Measurements from ENCODE around the gene AKAP8.
"Not testable (repeated sequence)": the region's sequence is repeated elsewhere in the genome, so short reads cannot be mapped to it uniquely, and the experiment has no call there.

Gene AKAP8

DNA sequence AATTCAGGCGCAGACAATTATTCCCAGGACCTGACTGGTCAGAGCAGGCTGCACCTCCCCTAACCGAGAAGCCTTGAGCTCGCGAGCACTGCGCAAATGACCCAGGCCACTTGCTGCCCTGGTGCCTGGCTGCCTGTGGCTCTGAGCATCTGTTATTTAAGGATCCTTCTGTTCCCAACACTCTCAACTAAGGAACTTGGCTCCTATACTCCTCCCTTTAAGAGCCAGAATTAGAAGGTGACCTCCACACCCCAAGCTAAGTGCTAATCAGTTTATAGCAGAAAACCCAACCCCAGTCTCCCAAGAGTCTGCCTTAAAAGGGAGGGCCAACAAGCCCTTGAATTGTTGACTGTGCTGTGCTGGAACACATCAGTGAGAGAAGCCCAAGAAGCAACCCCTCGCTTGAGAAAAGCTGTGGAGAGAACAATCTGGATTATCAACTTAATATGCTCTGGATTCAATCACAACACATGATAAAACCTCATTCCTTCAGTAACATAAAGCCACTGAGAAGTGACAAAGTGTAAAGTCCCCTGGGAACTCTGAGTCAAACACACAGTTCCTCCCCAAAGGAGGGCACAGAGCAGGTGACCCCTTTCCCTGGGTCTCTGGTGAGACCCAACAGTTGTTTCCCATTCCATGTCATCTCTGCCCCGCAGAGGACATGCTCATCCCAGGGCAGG is 24.7 kb upstream of the AKAP8 start:
- DNase-seq (ENCODE audit: low spot score), result no peak

DNA sequence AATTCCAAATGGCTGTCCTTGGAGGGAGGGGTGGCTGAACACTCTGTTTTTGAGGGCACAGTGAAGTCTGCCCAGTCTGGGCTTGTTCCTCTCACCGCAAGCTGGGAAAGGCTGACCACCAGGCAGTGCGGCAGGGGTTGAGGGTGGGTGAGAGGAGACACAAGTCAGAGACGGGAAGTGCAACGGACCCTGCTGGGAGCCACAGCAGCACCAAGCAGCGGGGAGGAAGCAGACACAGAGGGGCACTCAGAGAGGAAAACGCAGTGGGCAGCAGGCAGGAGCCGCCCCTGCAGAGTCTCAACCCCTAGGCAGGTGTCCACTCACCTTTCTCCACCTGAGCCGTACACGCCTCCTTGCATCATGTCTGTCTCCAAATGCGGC is 23.6 kb upstream of the AKAP8 start:
- no peak for DNase-seq (ENCODE audit: low spot score)

DNA sequence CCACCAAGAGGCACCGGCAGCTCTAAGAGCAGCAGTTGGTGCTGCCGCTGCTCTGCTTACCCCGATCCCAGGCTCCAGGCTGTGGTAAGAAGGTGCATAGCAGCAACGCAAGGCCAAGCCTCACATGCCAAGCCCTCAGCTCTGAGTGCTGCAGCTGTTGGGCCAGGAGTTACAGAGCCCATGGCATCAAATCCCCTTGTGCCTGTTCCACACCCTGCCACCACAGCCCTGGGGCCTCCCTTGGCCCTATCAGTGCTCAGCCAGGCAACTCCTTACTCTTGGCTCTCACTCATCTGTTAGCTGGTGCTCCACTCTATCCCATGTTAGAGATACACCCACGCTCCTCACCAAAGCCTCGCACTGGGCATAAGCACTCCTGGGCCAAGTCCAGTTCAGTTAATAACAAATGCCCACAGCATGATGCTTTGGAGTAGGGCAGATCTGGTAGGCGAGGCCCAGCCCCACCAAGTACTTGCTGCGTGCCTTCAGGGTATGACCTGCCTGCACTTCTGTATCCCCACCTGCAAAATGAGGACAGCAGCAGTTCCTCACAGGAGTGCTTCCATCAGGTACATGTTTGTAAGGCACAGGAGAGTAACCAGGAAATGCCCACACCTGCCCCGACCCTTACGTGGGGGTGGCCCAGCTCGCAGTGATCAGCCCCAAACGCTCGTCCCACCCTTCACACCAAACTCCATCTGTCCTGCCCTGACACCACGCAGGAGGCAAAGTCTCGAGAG is 23.0 kb upstream of the AKAP8 start:
- no peak for DNase-seq (ENCODE audit: low spot score)

DNA sequence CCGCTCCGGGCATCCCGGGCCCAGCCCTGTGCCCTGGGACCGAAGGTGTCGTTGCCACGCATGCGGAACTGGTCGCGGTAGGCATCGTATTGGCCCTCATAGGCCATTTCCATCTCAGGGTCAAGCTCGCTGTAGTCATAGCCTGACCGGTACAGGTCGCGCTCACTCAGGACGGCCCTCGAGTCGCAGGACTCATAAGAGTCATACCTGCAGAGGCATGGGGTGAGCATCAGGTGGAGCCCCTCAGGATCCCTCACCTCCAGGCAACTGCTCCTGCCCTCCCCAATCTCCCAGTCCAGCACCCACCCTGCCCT is 21.8 kb upstream of the AKAP8 start:
- DNase-seq (ENCODE audit: low spot score), result no peak

DNA sequence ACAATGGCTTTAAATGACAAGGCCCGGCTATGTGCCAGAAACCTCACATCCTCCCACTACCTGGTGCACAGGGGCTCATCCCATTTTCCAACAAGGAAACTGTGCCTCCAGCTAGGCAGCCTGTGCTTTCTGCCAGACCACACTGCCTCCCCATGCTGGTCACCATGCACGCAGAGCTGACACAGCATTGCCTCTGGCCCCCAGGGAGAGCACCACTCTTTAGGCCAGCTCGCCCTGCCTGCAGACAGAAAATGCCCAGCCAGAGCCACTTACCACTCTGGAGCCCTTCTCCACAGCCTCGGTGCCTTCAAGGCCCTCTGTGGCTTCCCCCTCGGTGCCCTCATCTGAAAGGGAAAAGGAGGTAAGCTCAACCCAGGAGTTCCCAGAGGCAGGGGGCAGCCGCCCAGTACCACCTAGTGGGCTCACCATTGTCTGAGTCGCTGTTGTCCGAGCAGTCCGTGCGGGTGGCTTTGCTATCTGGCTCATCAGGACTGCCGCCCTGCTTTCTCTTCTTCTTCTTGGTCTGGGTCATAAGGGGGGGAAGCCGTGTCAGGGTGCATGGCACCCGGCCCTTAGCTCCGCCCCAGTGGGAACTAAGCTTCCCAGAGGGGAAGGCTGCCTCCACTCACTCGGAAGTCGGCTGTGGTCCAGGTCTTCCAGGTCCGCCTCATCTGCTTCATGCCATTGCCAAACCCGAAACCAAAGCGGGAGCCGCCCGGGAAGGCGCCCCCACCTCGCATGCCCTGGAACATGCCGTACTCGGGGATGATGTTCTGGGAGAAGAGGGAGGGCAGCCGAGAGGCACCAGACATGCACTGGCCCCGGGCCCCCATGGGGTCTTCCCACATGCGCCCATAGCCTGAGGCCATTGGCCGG is 21.2 kb upstream of the AKAP8 start:
- no peak for DNase-seq (ENCODE audit: low spot score)

DNA sequence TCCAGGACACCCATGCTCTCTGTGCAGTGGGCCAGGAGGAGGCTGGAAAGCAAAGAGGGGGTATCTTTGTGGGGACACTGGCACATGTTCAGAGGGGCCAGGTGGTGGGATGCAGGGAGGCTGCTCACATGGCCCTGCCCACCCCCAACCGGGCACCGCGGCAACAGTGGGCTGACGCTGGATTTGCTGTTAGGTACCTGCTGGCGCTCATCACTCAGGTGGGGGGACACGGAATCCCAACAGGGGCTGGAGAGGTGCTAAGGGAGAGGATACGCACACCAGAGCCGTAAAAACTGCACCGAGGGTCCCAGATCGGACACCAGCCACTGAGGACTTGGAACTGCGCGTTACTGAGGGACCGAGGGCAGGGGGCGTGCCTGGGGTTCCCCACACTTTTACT is 20.0 kb upstream of the AKAP8 start:
- no peak for DNase-seq (ENCODE audit: low spot score)

DNA sequence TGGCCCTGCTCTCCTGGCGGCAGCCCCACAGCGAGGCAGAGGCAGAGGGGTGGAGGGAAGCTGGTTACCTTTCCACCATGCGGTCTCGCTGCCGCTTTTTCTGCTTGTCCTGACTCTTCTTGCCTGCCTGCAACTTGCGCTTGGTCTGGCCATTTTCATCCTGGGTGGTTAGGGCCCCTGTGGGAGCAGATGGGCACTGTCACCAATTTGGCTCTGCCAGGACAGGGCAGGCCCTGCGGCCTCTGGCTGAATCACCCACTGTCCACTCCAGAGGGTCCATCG is 19.6 kb upstream of the AKAP8 start:
- DNase-seq (ENCODE audit: low spot score), result no peak

DNA sequence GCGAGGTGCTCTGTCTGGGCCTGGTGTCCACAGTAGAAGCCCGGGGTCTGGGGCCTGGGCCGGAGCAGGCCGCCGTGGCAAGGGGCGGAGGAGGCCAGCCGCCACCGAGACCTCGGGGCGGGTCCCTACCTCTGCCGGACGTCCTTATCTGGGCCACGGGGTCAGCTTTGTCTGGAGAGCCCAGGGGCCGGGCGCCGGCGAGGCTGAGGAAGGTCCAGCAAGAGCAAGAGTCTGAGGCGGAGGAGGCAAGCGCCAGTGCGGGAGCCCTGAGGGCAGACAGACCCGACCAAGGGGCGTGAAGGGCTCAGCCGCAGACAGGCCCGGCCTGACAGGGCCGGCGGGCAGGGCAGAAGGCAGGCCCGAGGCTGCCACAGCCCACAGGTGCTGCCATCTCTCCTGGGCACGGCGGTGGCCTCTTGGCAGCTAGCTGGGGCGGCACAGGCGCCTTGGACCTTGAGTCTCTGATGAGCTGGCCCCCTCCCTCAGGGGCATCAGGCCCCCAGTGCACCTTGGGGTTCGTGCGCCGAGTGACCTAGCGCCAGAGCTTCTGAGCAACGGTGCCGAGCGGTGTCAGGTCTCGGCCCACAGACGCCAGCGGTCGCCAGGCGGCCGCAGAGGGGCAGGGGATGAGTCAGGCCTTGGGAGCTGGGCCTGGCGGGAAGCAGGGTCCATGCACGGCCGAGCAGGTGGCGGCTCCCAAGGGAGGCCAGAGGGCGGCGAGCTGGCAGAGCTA is 19.1 kb upstream of the AKAP8 start:
- no peak for DNase-seq (ENCODE audit: low spot score)

DNA sequence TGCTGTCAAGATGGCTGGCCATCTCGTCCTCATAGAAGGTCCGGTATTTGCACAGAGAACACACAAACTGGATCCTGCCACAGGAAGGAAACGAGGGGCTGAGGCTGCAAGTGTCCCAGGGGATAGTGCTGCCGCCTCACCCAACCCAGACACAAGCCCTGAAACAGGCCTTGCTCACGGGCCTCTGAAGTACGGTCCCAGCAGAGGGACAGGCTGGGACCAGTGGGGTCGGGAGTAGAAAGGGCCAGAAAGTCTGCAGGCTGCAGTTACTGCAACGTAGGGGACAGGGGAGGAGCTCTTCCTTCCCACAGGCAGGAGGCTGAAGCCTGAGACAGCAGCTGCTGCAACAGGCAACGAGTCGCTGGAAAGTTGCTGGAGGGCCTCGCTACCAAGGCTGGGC is 18.2 kb upstream of the AKAP8 start:
- DNase-seq (ENCODE audit: low spot score), result no peak

DNA sequence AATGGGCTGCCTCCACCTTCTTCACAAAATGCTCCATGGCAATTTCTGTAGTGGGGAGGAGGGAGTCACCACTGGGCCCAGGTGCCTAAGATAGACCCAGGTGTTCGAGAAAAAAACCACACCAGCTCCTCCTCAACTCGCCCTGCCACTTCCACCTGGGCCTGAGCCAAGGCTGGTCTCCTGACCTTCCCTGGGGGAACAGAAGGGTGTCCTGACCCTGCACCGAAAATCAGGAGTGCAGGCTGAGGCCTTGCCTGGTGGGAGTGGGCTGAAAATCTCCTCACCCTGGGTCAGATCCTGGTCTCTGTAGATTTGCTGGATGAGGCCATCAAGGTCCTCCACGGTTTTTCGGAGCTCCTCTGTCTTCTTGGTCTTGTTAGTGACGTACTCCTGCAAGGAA is 17.6 kb upstream of the AKAP8 start:
- no peak for DNase-seq (ENCODE audit: low spot score)

DNA sequence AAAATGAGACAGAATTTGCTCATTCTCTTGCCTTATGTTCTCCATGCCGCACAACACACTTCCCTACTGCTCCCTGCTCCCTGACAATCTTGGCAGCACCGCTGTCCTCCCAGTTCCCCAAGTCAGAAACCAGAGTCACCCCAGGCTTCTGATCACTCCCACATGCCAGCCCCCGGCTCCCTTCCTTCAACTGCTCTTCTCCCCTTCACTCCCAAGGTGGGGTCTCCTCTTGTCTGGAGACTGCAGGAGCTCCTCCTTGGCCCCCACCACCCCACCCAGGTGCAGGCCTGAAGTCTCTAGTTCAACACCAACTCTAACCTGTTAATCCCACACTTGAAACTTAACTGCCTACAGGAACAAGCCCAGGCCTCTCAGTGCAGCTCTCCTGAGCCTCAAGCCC is 16.8 kb upstream of the AKAP8 start:
- DNase-seq (ENCODE audit: low spot score), result no peak

DNA sequence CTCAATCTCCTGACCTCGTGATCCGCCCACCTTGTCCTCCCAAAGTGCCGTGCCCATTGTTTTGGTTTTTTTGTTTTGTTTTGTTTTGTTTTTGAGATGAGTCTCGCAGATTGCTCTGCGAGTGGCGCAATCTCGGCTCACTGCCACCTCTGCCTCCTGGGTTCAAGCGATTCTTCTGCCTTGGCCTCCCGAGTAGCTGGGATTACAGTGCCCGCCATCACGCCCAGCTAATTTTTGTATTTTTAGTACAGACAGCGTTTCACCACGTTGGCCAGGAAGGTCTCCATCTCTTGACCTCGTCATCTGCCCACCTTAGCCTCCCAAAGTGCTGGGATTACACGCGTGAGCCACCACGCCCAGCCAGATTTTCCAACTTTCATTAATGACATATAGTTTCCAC is 15.7 kb upstream of the AKAP8 start:
- not testable (repeated sequence) for DNase-seq (ENCODE audit: low spot score)

DNA sequence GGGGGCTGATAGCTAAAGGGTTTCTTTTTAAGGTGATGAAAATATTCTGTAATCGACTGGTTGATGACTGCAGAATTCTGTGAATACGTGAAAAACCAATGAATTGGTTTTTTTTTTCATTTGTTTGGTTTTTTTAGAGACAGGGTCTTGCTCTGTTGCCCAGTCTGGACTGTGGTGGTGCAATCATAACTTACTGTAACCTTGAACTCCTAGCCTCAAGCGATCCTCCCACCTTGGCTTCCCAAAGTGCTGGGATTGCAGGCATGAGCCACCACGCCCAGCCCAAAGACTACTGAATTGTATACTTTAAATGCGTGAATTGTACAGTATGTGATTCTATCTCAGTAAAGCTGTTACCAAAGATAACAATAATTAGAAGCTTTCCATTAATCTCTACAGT is 14.8 kb upstream of the AKAP8 start:
- DNase-seq (ENCODE audit: low spot score), result no peak

DNA sequence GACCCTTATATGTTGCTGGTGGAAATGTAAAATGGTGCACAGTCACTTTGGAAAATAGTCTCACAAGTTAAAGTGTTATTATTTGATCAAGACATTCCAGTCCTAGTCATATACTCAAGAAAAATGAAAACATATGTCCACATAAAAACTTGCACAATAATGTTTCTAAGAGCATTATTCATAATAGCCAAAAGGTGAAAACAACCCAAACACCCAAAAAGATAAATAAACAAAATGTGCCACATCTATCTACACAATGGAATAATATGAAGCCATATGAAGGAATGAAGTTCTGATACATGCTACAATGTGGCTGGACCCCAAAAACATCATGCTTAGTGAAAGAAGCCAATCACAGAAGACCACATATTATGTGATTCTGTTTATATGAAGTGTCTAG is 14.4 kb upstream of the AKAP8 start:
- DNase-seq (ENCODE audit: low spot score), result no peak

DNA sequence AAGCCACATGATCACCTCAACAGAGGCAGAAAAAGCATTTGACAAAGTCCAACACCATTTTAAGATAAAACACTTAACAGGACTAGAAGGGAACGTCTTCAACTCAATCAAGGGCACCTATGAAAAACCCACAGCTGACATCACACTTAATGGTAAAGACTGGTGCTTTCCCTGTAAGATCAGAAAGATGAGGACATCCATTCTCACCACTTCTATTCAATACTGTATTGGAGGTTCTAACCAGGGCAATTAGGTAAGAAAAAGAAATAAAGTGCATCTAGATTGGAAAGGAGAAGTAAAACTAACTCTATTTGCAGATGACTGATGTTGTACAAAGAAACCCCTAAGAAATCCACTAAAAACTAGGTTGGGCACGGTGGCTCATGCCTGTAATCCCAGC is 11.2 kb upstream of the AKAP8 start:
- no peak for DNase-seq (ENCODE audit: low spot score)

DNA sequence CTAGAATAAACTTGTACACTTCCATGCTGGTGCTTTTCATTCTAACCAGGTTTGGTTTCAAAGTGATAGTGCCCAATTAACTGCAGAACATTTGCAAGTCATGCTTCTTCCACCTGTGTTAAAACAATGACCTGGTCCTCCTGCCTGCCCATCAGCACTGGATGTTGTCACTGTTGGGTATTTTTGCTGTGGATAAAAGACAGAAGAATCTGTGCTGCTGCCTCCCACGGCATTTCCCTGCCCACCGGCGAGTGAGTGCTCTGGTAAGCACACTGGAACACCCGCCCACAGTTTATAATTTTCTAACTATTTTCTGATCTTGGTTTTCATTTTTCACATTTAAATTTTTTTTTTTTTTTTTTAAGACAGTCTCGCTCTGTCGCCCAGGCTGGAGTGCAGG is 2.3 kb upstream of the AKAP8 start:
- no peak for DNase-seq (ENCODE audit: low spot score)

DNA sequence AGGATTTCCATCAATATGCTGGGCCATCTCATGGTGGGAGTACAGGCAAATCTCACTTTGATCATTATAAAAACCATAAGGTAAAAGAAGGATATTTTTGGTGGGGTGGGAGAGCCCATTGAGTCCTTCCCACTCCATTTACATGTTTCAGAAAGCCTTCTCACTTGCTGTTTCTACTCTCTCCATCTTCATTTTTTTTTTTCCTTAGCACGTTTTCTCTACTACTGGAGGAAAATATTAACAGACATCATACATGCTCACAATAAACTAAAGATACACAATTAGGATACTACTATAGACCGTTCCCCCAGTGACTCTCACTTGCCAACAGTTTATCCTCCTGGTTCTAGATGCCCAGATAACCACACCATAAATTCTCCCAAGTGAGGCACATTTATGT is 1.8 kb upstream of the AKAP8 start:
- DNase-seq (ENCODE audit: low spot score), result no peak

DNA sequence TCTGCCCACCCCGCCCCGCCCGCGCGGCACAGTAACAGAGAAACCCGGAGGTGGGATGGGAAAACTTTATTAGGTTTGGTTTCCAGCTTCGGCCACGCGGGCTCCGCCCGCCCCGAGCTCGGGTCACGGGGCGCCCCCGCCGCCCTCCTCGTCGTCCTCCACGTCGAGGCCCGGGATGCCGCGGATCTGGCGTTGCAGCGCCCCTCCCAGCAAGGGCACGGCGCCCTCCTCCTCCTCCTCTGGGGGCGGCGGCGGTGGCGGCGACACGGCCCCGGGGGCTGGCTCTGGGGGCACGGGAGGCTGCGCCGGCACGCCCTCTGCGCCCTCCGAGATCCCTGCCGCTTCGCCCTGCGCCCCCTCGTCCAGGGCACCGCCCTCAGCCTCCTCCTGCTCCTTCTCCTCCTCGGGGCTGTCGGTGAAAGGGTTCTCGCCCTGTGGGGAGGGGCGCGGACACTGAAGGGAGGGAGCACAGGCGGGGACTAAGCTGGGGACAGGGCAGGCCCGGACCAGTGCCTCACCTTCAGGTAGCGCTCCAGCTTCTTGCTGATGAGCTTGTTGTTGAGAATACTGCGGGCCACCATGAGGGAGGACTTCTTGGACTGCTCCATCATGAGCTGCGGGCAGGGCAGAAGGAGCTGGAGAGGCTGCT is 536 bp upstream of the AKAP8 start:
- peak; percentile 60 for DNase-seq (ENCODE audit: low spot score)

DNA sequence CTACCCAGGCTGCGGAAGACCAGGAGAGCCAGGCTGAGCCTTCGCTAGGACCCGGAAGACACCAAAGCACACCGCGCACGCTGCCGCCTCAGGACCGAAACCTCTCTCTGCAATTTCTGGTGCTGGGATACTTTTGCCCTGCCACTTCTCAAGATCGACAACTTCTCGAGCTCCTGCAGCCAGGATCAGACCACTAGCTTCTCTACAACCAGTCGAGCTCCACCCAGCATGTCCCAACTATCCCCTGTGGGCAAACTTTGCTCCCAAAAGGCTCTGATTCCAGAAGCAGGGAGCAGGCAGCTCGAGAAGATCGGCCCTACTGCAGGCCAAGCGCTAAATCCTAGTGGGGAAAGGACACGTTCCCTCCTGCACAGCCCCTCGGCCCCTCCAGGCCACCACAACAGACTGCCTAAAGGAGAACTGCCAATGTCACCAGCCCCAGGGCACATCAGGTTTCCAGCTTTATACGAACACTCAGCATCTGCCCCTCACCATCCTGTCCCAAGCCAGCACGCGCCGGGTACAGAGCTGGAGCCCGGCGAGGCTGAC is 979 bp downstream of the AKAP8 start:
- peak; percentile 78 for DNase-seq (ENCODE audit: low spot score)

DNA sequence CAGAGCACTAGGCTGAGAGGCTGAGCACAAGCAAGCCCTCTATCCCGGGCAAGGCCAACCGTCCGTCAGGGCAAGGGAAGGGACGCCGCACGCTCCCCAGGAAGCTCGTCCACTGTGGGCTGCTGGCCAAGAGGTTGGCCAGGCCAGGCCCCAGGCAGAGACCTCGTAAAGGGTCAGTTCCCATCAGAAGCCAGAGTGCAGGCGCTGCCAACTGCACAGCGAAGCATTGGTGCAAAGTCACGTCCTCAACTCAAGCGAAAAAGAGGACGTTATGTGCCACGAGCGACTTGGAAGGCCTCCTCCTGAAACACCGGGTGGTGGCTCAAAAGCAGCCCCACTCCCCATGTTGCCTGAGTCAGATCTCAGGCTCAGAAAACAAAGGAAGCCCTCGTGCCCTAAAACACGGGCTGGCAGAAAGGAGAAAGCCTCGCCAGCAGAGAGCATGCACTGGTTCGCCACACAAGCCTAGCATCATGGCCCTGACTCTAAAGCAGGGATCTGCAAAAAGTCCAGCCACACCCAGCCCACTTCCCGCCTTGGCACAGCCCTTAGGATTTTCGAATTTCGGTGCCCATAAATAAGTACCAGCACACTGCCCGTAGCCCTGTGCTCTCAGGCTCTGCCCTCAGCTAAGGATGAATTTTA is 4.7 kb downstream of the AKAP8 start:
- DNase-seq (ENCODE audit: low spot score), result no peak

DNA sequence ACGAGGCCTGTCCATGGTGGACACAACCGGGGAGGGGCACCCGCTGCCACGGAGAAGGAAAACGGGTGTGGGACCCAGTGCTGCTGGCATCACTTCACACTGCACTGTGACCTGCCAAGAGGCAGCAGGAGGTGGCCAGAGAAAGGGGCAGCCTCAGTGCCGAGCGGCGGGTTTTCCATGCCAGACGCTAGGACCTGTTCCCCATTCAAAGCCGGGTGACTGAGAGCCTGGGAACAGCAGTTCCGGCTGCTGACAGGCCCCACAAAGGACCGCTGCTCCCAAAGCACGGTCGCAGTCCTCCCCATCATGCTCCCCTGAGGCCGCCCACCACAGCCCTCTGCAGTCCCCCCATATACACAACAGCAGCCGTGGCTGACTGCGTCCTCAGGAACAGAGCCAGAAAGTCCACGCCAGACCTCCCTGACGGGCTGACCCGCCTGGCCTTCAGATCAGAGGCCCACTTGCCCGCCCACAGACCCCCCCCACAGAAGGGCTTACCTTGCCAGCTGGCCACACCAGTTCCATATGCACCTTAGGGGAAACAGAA is 5.4 kb downstream of the AKAP8 start:
- no peak for DNase-seq (ENCODE audit: low spot score)
